Fibroblast of lung (primary cell): ENCODE measurements around the gene NUP210.

Experiments
- CTCF ChIP-seq, 2 donors: IDR thresholded peaks in 1 of 2; conservative IDR thresholded peaks in 1 of 2; 1 replicate in 1 of 2; 2 replicates in 1 of 2; pipeline ENCODE4 v1.5.1; 2011 to 2012; ENCODE audit warnings: low read length in 2 of 2, control low read depth in 1 of 2, inconsistent platforms in 1 of 2, low read depth in 1 of 2, mild to moderate bottlenecking in 1 of 2
- EZH2 ChIP-seq: IDR thresholded peaks from 2 replicates; pipeline ENCODE4 v1.5.1; 2012; ENCODE audit warnings: low read length, control low read depth, mild to moderate bottlenecking; ENCODE audit errors: missing control alignments

DNA sequence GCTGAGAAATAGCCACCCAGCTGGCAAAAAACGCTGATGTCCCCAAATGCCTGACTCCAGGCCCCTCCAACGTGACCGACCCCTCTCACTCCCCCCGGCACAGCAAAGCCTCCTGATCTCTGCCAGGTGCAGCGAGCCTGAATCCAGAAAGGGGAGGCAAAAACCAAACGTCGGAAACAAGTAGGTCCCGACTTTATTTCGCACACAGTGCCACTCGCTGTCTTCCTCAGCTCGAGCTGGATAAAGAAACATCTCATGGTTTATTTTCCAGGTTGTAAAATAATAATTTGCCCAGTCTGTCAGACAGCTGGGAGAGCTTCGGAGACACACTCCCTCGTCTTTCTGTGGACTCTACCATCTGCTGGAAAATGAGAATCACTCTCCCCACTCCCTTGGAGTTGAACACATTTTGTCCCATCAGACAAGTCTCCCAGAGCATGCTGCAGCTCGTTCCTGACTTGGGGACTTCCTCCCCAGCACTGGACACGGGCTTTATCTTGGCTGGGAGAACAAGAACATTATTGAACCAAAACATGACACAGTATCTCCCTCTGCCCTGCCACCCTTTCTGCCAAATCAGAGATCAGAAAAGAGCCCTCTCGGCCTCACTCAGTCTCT, 142.8 kb downstream of the NUP210 start:
- TF ChIP-seq CTCF (conservative IDR thresholded peaks at IDR 0.05 in 1 of 2, IDR thresholded peaks at IDR 0.05 in 1 of 2; ENCODE audit: low read depth in 1 of 2, low read length in 2 of 2) (no peak), EZH2 (no peak)
